ENCODE measurements around the gene HIKESHI.
"Not testable (repeated sequence)": the region's sequence is repeated elsewhere in the genome, so short reads cannot be mapped to it uniquely, and the experiment has no call there.

HIKESHI gene, protein sequence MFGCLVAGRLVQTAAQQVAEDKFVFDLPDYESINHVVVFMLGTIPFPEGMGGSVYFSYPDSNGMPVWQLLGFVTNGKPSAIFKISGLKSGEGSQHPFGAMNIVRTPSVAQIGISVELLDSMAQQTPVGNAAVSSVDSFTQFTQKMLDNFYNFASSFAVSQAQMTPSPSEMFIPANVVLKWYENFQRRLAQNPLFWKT

GRCh38 chr11:86302092-86302793 lies at the start of gene HIKESHI:
TSS of gene HIKESHI (plus strand) at chr11:86302240. CDS start at chr11:86302449, 209 bp downstream.
- peak within 1 kb of the TSS; percentile 99 for H3K4me3 ChIP-seq (ENCODE audit: low read depth, low read length)

DNA sequence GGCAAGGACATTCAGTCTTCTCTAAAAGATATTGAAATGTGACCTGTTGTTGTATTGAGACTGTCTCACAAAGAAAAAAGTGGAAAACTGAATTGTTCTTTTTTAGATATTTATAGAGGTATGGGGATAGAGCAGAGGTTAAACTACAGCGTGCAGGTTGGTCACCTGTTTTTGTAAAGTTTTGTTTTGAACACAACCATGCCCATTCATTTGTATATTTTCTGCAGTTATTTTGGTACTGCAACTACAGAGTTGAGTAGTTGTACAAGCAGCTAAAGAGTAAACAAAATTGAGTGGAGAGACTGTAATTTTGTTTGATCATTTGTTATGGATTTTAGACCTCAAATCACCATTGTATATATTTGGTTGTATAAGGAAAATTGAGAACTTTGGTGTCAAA lies 46.1 kb upstream of the HIKESHI start:
- no peak overlapping the region for H3K4me3 ChIP-seq (ENCODE audit: low read depth, low read length)

- no peak overlapping the region for H3K4me3 ChIP-seq (ENCODE audit: low read depth, low read length)
These were observed 45.4 kb upstream of the HIKESHI start for GRCh38 chr11:86256608-86257007.

- no peak overlapping the region for H3K4me3 ChIP-seq (ENCODE audit: low read depth, low read length)
These were observed 44.6 kb upstream of the HIKESHI start for GRCh38 chr11:86257446-86257845.

- no peak overlapping the region for H3K4me3 ChIP-seq (ENCODE audit: low read depth, low read length)
These were observed 42.3 kb upstream of the HIKESHI start for GRCh38 chr11:86259730-86260129.

DNA sequence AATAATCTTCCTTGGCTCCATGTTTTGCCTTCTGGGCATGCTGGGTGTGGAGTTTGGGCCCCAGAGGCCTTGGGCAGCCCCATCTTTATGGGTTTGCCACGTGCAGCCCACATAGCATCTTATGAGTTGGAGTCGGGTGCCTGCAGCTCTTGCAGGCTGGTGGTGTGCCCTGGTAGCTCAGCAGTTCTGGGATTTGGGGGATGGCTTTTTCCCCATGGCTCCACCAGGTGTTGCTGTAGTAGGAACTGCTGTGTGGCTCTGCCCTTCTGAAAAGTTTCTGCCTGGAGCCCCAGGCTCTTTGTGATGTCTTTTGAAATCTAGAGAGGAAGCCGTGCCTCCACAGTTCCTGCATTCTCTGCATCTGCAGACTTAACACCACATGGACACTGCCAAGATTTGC lies 40.7 kb upstream of the HIKESHI start:
- no peak overlapping the region for H3K4me3 ChIP-seq (ENCODE audit: low read depth, low read length)

DNA sequence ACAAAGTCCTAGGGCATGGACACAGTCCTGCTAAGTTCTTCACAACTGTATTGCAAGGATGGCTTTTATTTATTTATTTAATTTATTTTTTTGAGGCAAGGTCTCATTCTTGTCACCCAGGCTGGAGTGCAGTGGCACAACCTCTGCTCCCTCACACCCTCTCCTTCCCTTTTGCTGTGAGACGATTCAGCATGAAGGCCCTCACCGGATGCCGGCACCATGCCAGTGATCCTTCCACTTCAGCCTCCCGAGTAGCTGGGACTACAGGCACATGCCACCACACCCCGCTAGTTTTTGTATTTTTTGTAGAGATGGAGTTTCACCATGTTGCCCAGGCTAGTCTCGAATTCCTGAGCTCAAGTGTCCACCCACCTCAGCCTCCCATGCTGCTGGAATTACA lies 39.7 kb upstream of the HIKESHI start:
- H3K4me3 ChIP-seq (ENCODE audit: low read depth, low read length): no peak overlapping the region

DNA sequence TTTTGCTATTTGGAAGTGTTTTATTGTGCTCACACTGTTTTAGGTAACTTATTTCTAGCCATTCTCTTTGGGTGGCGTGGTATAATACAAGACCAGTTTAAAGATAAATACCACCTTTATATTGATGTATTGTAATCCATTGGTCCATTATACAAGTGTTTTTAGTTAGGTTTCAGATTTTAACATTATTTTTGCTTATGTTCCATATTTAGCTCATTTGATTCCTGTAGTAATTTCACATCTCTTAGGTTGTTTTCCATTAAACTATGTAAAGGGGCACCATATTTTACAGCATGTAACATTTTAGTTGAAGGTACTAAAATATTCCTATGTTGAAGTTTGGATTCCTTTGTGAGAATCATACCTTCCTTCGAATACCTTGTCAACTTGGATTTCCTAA lies 37.4 kb upstream of the HIKESHI start:
- H3K4me3 ChIP-seq (ENCODE audit: low read depth, low read length): no peak overlapping the region

- no peak overlapping the region for H3K4me3 ChIP-seq (ENCODE audit: low read depth, low read length)
These were observed 36.8 kb upstream of the HIKESHI start for GRCh38 chr11:86265194-86265593.

DNA sequence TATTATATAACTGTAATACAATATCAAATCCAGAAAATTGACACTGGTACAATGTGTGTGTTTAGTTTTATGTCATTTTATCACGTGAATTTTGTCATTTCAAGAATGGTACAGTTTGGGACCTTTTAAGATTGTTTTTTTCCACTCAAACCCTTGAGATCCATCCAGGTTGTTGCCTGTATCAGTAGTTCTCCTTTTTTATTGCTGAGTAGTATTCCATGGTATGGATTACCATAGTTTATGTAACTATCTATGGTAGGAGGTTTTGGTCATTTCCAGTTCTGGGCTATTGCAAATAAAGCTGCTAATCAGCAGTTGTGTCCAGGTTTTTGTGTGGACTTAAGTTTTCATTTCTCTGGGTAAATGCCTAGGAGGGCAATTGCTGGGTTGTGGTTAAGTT lies 32.4 kb upstream of the HIKESHI start:
- no peak overlapping the region for H3K4me3 ChIP-seq (ENCODE audit: low read depth, low read length)

DNA sequence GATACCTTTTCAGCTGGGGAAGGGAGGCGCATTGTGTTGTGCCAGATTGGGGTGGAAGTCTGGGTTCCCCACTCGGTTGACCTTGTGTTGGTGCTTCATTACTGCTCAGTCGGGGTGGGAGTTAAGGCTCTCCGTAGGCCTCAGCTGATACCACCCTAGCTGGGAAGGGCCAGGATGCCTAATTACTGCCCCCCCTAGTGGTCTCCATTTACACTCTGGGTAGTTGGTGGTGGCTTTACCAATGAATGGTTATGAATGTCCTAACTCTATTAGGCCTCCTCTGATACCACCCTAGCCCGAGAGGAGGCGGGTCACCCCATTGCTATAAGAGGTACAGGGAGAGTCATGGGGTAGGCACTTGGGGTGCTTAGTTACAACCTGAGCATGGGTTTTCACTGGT lies 27.5 kb upstream of the HIKESHI start:
- no peak overlapping the region for H3K4me3 ChIP-seq (ENCODE audit: low read depth, low read length)

DNA sequence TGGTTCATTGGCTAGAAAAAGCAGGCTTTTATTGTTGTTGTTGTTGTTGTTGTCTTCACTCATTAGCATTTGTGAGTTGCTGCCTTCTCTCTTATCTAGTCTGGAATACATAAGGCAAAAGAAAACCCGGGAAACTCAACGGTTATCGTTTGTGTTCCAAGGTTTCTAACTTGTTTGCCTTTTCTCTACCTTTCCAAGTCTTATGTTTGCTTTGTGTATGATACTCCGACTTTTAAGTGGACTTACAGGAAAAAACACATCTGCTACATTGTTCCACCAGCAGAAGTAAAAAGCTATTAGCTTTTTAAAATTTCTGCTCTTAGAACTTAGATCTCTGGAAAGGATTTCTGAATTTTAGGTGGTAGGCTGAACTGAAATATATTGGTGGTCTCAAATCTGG lies 27.0 kb upstream of the HIKESHI start:
- H3K4me3 ChIP-seq (ENCODE audit: low read depth, low read length): no peak overlapping the region

DNA sequence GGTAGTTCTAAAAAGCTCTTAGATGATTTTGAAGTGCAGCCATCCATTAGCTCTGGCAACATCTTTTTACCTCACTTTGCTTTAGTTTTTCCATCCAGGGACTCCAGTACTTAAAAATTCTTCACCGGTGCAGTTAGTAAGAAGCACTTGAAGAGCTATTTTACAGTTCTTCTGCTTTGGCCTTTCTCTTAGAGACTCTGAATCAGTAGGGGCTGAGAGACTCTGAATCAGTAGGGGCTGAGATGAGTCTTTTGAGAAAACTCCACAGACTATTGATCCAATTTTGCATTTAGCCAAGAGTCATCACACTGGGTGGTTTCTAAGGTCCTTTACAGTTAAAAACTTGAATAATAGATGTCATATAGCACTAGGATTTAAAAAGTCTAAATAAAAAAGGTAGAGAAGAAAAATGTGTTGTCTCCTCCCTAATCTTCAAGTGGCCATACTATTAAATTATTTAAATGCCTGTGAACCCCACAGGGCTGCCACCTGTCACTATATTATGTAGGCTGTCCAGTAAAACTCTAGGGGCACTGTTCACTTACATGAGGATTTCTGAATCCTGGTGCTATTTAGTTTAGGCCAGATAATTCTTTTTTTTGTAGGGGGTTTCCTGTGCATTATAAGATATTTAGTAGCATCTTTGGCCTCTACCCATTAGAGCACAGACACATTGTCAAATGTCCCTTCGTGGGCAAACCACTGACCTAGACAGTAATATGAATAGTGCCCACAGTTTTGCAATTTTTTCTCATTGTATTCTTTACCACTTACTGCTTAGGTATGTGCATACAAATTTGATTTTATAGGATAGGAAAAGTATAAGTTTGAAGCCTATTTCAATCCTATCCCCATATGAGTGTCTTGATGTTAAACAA lies 26.3 kb upstream of the HIKESHI start:
- H3K4me3 ChIP-seq (ENCODE audit: low read depth, low read length): no peak overlapping the region

DNA sequence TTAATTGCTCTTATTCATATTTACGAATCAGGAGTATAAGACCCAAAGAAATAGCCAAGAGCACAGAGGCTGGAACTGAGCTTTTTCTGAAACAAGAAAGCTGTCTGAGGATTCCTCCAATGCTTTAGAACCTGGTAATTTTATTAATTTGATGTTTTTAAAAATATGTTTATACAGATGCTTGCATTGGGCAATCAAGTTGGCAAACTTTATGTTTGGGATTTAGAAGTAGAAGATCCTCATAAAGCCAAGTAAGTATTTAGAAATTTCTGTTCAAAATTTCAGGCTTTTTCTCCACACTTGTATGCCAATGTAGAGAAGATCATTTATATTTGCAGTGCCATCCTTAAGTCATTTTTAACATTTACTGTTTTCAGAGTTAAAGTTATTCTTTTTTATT lies 24.3 kb upstream of the HIKESHI start:
- H3K4me3 ChIP-seq (ENCODE audit: low read depth, low read length): no peak overlapping the region

DNA sequence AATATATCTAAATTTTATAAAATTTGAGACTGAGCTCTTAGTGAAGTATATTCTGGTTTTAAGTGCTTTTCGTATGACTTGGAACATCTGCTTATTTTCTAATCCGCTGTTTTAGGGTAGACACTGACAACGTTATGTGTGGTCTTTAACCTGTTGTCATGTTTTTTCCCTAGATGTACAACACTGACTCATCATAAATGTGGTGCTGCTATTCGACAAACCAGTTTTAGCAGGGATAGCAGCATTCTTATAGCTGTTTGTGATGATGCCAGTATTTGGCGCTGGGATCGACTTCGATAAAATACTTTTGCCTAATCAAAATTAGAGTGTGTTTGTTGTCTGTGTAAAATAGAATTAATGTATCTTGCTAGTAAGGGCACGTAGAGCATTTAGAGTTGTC lies 23.8 kb upstream of the HIKESHI start:
- no peak overlapping the region for H3K4me3 ChIP-seq (ENCODE audit: low read depth, low read length)

GRCh38 chr11:86279747-86280146 lies 22.3 kb upstream of the HIKESHI start:
- H3K4me3 ChIP-seq (ENCODE audit: low read depth, low read length): no peak overlapping the region

- no peak overlapping the region for H3K4me3 ChIP-seq (ENCODE audit: low read depth, low read length)
These were observed 14.6 kb upstream of the HIKESHI start for GRCh38 chr11:86287468-86287796.

- H3K4me3 ChIP-seq (ENCODE audit: low read depth, low read length): no peak overlapping the region
These were observed 13.1 kb upstream of the HIKESHI start for GRCh38 chr11:86288776-86289507.

- H3K4me3 ChIP-seq (ENCODE audit: low read depth, low read length): not testable (repeated sequence)
These were observed 12.3 kb upstream of the HIKESHI start for GRCh38 chr11:86289508-86290280.

GRCh38 chr11:86291466-86292262 lies 10.4 kb upstream of the HIKESHI start:
- no peak overlapping the region for H3K4me3 ChIP-seq (ENCODE audit: low read depth, low read length)

Data from iPS-11a (cell line).